ENCODE measurements around the gene NEUROD4.

DNA sequence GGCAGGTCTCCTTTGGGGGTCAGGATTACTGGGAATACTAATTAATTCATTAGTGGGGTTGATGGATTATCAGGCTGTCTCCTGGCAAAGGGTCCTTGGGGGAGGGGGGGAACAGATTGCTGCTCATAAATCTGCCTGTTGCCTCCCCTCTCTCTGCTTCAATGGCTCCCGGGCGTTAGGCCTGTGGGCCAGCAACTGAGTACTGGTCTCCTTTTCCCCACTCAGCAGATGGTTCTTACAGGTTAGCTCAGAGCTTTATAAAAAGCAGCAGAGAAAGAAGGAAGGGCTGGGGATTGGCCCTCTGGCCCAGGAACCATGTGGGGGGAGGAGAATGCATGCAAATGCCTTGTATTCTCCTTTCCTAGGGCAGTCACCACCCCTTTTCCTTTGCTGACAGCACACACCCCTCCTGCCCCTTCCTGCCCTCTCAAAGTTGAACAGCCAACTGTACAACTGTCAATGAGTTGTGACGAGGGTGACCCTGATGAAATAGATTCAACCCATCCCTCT is 2.3 kb upstream of the NEUROD4 start:
- TF ChIP-seq CTCF (IDR thresholded peaks at IDR 0.05 in 4 of 5, conservative IDR thresholded peaks at IDR 0.05 in 1 of 5) = no peak
- no peak for TF ChIP-seq POLR2A (IDR thresholded peaks at IDR 0.05)

All from gastrocnemius medialis (tissue), 4 donors.